Neuronal stem cell (in vitro differentiated cells): ENCODE measurements around the gene WDR76.

Experiments used
- DNase-seq: peaks from one replicate; pipeline ENCODE4 v3.0.0-alpha.2; 2013; ENCODE audit warnings: low spot score
- H2AFZ ChIP-seq: one replicate; pipeline ENCODE4 v1.6.1; 2013; ENCODE audit warnings: mild to moderate bottlenecking, low read length, inconsistent platforms
- H2AK5ac ChIP-seq: 2 replicates; pipeline ENCODE4 v1.6.1; 2013; ENCODE audit warnings: low read depth, mild to moderate bottlenecking, inconsistent platforms, low read length, moderate library complexity, mixed read lengths
- H2BK120ac ChIP-seq: 2 replicates; pipeline ENCODE4 v1.6.1; 2013; ENCODE audit warnings: low read depth, mild to moderate bottlenecking, inconsistent platforms, low read length, moderate library complexity, mixed read lengths
- H2BK12ac ChIP-seq: one replicate; pipeline ENCODE4 v1.6.1; 2013; ENCODE audit warnings: low read length, inconsistent platforms
- H2BK15ac ChIP-seq: 2 replicates; pipeline ENCODE4 v1.6.1; 2013; ENCODE audit warnings: mild to moderate bottlenecking, low read length, inconsistent platforms, mixed read lengths
- H2BK5ac ChIP-seq: one replicate; pipeline ENCODE4 v1.6.1; 2013; ENCODE audit warnings: inconsistent platforms, mild to moderate bottlenecking, low read length, moderate library complexity
- H3K14ac ChIP-seq: one replicate; pipeline ENCODE4 v1.6.1; 2013; ENCODE audit warnings: low read length, inconsistent platforms
- H3K18ac ChIP-seq: 2 replicates; pipeline ENCODE4 v1.6.1; 2013; ENCODE audit warnings: low read length, inconsistent platforms
- H3K23ac ChIP-seq: 2 replicates; pipeline ENCODE4 v1.6.1; 2013; ENCODE audit warnings: low read depth, mild to moderate bottlenecking, mixed read lengths, low read length, inconsistent platforms; ENCODE audit not compliant: poor library complexity
- H3K27ac ChIP-seq: replicated peaks from 3 replicates; pipeline ENCODE4 v1.5.1; 2013; ENCODE audit warnings: low read length, inconsistent platforms
- H3K27me3 ChIP-seq, 3 experiments: 2 replicates each; pipeline ENCODE4 v1.6.1; 2013; ENCODE audit warnings: low read length in 3 of 3, mild to moderate bottlenecking in 2 of 3, inconsistent platforms in 1 of 3, low read depth in 1 of 3, mixed read lengths in 1 of 3, moderate library complexity in 1 of 3; ENCODE audit not compliant: control insufficient read depth in 3 of 3, insufficient read depth in 3 of 3
- H3K36me3 ChIP-seq, 2 donors: replicated peaks in 1 of 2; 2 replicates each; pipeline ENCODE4 v1.6.1; 2013; ENCODE audit warnings: low read length in 2 of 2; ENCODE audit not compliant: control insufficient read depth in 2 of 2, insufficient read depth in 2 of 2
- H3K4ac ChIP-seq: 2 replicates; pipeline ENCODE4 v1.6.1; 2013; ENCODE audit warnings: inconsistent platforms, mild to moderate bottlenecking, low read length, moderate library complexity
- H3K4me1 ChIP-seq, 2 donors: 1 replicate in 1 of 2; 2 replicates in 1 of 2; pipeline ENCODE4 v1.6.1; 2013; ENCODE audit warnings: low read length in 2 of 2, low read depth in 1 of 2; ENCODE audit not compliant: control insufficient read depth in 2 of 2, insufficient read depth in 1 of 2
- H3K4me2 ChIP-seq: one replicate; pipeline ENCODE4 v1.6.1; 2013; ENCODE audit warnings: mild to moderate bottlenecking, low read length, inconsistent platforms; ENCODE audit not compliant: insufficient read depth, poor library complexity, severe bottlenecking
- H3K4me3 ChIP-seq, 2 donors: 2 replicates each; pipeline ENCODE4 v1.5.1; 2013; ENCODE audit warnings: low read length in 2 of 2, mild to moderate bottlenecking in 2 of 2, inconsistent platforms in 1 of 2, moderate library complexity in 1 of 2
- H3K79me1 ChIP-seq: one replicate; pipeline ENCODE4 v1.6.1; 2013; ENCODE audit warnings: low read depth, mild to moderate bottlenecking, inconsistent platforms, low read length, moderate library complexity
- H3K9ac ChIP-seq: one replicate; pipeline ENCODE4 v1.6.1; 2013; ENCODE audit warnings: mild to moderate bottlenecking, low read depth, low read length, inconsistent platforms; ENCODE audit not compliant: poor library complexity
- H3K9me3 ChIP-seq, 2 donors: replicated peaks in 1 of 2; 2 replicates each; pipeline versions ENCODE3 to v1.6.1; 2013; ENCODE audit warnings: low read length in 2 of 2, mild to moderate bottlenecking in 2 of 2, inconsistent platforms in 1 of 2, low read depth in 1 of 2, mixed read lengths in 1 of 2, moderate library complexity in 1 of 2; ENCODE audit not compliant: control insufficient read depth in 2 of 2, insufficient read depth in 1 of 2
- H4K8ac ChIP-seq: one replicate; pipeline ENCODE4 v1.6.1; 2013; ENCODE audit warnings: low read depth, mild to moderate bottlenecking, inconsistent platforms, low read length, moderate library complexity
- H4K91ac ChIP-seq: one replicate; pipeline ENCODE4 v1.6.1; 2013; ENCODE audit warnings: low read length, low read depth, mild to moderate bottlenecking, inconsistent platforms; ENCODE audit not compliant: poor library complexity
- WGBS, 2 donors: extraction: QIAGEN DNeasy Blood & Tissue Kit; methylation state at CpG; one replicate each; pipeline ENCODE4 v1.1.7; 2013; ENCODE audit warnings: missing lambda C conversion rate in 2 of 2, mixed read lengths in 1 of 2; ENCODE audit not compliant: insufficient read length in 2 of 2, insufficient replicate concordance in 1 of 2; ENCODE audit errors: extremely low coverage in 2 of 2; 5-methylcytosine and 5-hydroxymethylcytosine counted together

The WDR76 gene

GRCh38 chr15:43845421-43845820 is 18.6 kb downstream of the WDR76 start:
- Histone ChIP-seq H4K8ac (no peak overlapping the region), H3K18ac (no peak overlapping the region), H3K14ac (no peak overlapping the region), H3K9ac (no peak overlapping the region), H3K4me3 (no peak overlapping the region), H3K4me1 (no peaks in the 10 kb centered on the region), H3K79me1 (no peaks in the 10 kb centered on the region), H2AFZ (no peak overlapping the region), H2BK5ac (no peak overlapping the region), H3K9me3 (no peaks in the 10 kb centered on the region), H2BK15ac (no peak overlapping the region), H2AK5ac (no peak overlapping the region), H3K27me3 (no peaks in the 10 kb centered on the region), H4K91ac (no peak overlapping the region), H3K4me2 (no peak overlapping the region), H3K27ac (no peak overlapping the region), H3K36me3 (peaks cover 2 to 74% of the 10 kb centered on the region in 2 donors), H2BK12ac (no peak overlapping the region), H3K4ac (no peak overlapping the region), H3K23ac (no peak overlapping the region), H2BK120ac (no peak overlapping the region)
- DNase-seq: no peak

DNA sequence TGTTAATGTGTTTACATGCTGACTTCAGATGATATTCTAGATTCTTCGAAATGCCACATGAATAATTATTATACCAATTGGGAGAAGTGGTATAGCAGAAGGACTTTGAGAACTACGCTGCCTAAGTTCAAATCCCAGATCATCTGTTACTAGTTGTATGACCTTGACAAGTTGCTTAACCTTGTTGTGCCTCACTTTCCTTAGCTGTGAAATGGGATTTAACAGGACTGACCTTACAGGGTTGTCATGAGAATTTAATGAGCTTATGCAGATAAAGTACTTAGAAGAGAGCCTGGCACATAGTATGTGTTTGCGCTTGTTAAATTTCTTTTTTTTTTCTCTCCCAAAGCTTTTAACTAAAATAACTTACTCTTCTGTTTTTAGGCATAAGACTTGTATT is 24.4 kb downstream of the WDR76 start:
- H4K8ac ChIP-seq: no peak overlapping the region
- H2BK5ac ChIP-seq: no peak overlapping the region
- DNase-seq: no peak
- no peak overlapping the region for H3K4me2 ChIP-seq
- no peak overlapping the region for H4K91ac ChIP-seq
- no peak overlapping the region for H2AFZ ChIP-seq
- H3K4me1 ChIP-seq: no peaks in the 10 kb centered on the region
- no peaks in the 10 kb centered on the region for H3K79me1 ChIP-seq
- no peak overlapping the region for H3K4ac ChIP-seq
- no peak overlapping the region for H2BK15ac ChIP-seq
- H3K23ac ChIP-seq: no peak overlapping the region
- no peak overlapping the region for H3K14ac ChIP-seq
- no peaks in the 10 kb centered on the region for H3K27me3 ChIP-seq
- H2BK120ac ChIP-seq: no peak overlapping the region
- no peak overlapping the region for H2AK5ac ChIP-seq
- no peak overlapping the region for H2BK12ac ChIP-seq
- no peak overlapping the region for H3K4me3 ChIP-seq
- no peaks in the 10 kb centered on the region for H3K9me3 ChIP-seq
- no peak overlapping the region for H3K27ac ChIP-seq
- no peak overlapping the region for H3K18ac ChIP-seq
- WGBS, 2 donors: no CpG with 5 or more reads among the region's 3 CpGs
- H3K9ac ChIP-seq: no peak overlapping the region
- H3K36me3 ChIP-seq: peaks cover 4 to 76% of the 10 kb centered on the region in 2 donors

DNA sequence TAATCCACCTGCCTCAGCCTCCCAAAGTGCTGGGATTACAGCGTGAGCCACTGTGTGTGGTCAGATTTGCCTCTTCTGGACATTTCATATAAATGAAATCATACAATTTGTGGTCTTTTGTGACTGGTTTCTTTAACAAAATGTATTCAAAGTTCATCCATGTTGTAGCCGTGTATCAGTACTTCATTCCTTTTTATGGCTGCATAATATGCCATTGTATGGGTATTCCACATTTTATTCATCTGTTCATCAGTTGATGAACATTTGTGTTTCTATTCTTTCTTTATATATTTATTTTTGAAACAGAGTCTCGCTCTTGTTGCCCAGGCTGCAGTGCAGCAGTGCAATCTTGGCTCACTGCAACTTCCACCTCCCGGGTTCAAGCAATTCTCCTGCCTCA is 25.8 kb downstream of the WDR76 start:
- no peak overlapping the region for H2AFZ ChIP-seq
- H2BK12ac ChIP-seq: no peak overlapping the region
- H2BK15ac ChIP-seq: no peak overlapping the region
- no peak overlapping the region for H3K27ac ChIP-seq
- no peaks in the 10 kb centered on the region for H3K27me3 ChIP-seq
- no peak overlapping the region for H3K4me3 ChIP-seq
- no peak overlapping the region for H3K23ac ChIP-seq
- H3K79me1 ChIP-seq: no peaks in the 10 kb centered on the region
- H2BK5ac ChIP-seq: no peak overlapping the region
- no peak overlapping the region for H4K8ac ChIP-seq
- H3K36me3 ChIP-seq: peaks cover 4 to 73% of the 10 kb centered on the region in 2 donors
- no peak overlapping the region for H3K9ac ChIP-seq
- no peak overlapping the region for H3K18ac ChIP-seq
- no CpG with 5 or more reads among the region's 4 CpGs for WGBS, 2 donors
- no peaks in the 10 kb centered on the region for H3K9me3 ChIP-seq
- DNase-seq: no peak
- no peak overlapping the region for H2BK120ac ChIP-seq
- H3K4me1 ChIP-seq: no peaks in the 10 kb centered on the region
- H3K4me2 ChIP-seq: no peak overlapping the region
- H3K4ac ChIP-seq: no peak overlapping the region
- no peak overlapping the region for H2AK5ac ChIP-seq
- no peak overlapping the region for H4K91ac ChIP-seq
- no peak overlapping the region for H3K14ac ChIP-seq

GRCh38 chr15:43854801-43855200 is 28.0 kb downstream of the WDR76 start:
- Histone ChIP-seq H4K8ac (no peak overlapping the region), H3K9ac (no peak overlapping the region), H2BK5ac (no peak overlapping the region), H3K4me3 (no peak overlapping the region), H2AK5ac (no peak overlapping the region), H3K4me2 (no peak overlapping the region), H3K9me3 (no peaks in the 10 kb centered on the region), H2BK12ac (no peak overlapping the region), H2BK15ac (no peak overlapping the region), H3K27me3 (no peaks in the 10 kb centered on the region), H3K36me3 (peaks cover 12 to 80% of the 10 kb centered on the region in 2 donors), H2AFZ (no peak overlapping the region), H3K4ac (no peak overlapping the region), H3K14ac (no peak overlapping the region), H3K4me1 (no peaks in the 10 kb centered on the region), H3K23ac (no peak overlapping the region), H3K79me1 (no peaks in the 10 kb centered on the region), H2BK120ac (no peak overlapping the region), H3K27ac (no peak overlapping the region), H4K91ac (no peak overlapping the region), H3K18ac (no peak overlapping the region)
- DNase-seq: no peak
- WGBS, 2 donors: no CpG with 5 or more reads among the region's 6 CpGs
